Activated naive CD4-positive, alpha-beta T cell treated with anti-CD3 and anti-CD28 coated beads, Interleukin-2, amount 10 ng/mL, durations not matched to agents 7 days and 5 days (primary cell): ENCODE results near the gene RNF44.
"Not testable (repeated sequence)": the region's sequence is repeated elsewhere in the genome, so short reads cannot be mapped to it uniquely, and the experiment has no call there.

Experiments used
- CTCF ChIA-PET: fragments of 350-600 bp; sonication (Branson Sonifier 250); formaldehyde crosslinking; loops from one replicate; lab custom pipeline; 2021; ENCODE audit warnings: antibody characterized with exemption; lab: Charles Lee
- DNase-seq: peaks from one replicate; pipeline ENCODE4 v3.0.0-alpha.2; 2020
- H3K27ac Mint-ChIP-seq: one replicate; pipeline ENCODE4 v1.8.0; 2021; ENCODE audit warnings: mild to moderate bottlenecking, moderate library complexity, mixed read lengths
- H3K27me3 Mint-ChIP-seq: one replicate; pipeline ENCODE4 v1.8.0; 2021; ENCODE audit warnings: mild to moderate bottlenecking, mixed read lengths
- H3K36me3 Mint-ChIP-seq: one replicate; pipeline ENCODE4 v1.8.0; 2021; ENCODE audit warnings: mixed read lengths
- H3K4me1 Mint-ChIP-seq: one replicate; pipeline ENCODE4 v1.8.0; 2021; ENCODE audit warnings: mixed read lengths
- H3K4me3 Mint-ChIP-seq: one replicate; pipeline ENCODE4 v1.8.0; 2021; ENCODE audit warnings: mild to moderate bottlenecking, moderate library complexity, mixed read lengths
- H3K9me3 Mint-ChIP-seq: one replicate; pipeline ENCODE4 v1.8.0; 2021; ENCODE audit warnings: mixed read lengths

Gene RNF44

GRCh38 chr5:176514244-176514950 lies 22.8 kb downstream of the RNF44 start:
- Mint-ChIP-seq H3K36me3 (peaks cover 7% of the 10 kb centered on the region), H3K27ac (no peak overlapping the region), H3K4me1 (peaks cover 6% of the 10 kb centered on the region), H3K9me3 (no peaks in the 10 kb centered on the region), H3K27me3 (no peaks in the 10 kb centered on the region), H3K4me3 (no peak overlapping the region)
- DNase-seq = no peak
- CTCF ChIA-PET = no interaction called here

DNA sequence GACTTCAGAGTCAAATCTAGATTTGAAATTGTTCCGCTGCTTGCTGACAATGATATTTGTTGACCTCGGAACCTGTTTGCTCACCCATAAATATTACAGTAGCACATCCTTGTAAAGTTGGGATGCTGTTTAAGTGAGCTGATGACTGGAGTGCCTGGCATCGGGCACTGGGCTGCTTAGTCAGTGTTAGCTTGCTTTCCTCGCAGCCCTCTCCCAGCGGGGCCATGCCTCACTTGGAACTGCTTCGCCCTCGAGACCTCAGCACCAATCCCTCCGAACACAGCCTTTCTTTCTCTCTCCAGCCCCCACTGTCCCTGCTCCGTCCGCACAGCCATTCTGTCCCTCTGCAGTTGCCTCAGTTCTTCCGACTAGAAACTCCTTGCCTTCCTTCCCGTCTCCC lies 23.4 kb downstream of the RNF44 start:
- Mint-ChIP-seq H3K36me3 (peaks cover 12% of the 10 kb centered on the region), H3K27ac (no peak overlapping the region), H3K9me3 (no peaks in the 10 kb centered on the region), H3K4me1 (peaks cover 6% of the 10 kb centered on the region), H3K4me3 (no peak overlapping the region), H3K27me3 (no peaks in the 10 kb centered on the region)
- DNase-seq = no peak
- CTCF ChIA-PET = no interaction called here

DNA sequence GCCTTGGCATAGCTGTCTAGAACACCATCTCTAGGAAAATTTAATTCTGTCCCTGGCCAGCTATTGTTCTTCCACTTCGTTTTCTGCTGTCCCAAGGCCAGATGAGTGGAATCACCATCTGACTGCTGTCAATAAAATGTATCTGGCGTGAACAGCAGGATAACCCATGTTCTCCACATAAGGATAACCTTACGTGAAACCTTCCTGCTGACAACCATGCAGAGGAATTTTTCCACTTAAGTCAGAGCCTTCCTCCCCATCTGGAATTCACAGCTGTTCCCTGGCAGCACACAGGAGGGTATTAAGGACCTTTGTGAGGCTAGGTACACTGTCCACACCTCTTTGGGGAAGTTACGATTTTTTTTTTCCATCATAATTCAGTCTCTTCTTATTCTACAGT lies 28.6 kb downstream of the RNF44 start:
- peaks cover 43% of the 10 kb centered on the region for H3K36me3 Mint-ChIP-seq
- CTCF ChIA-PET = no interaction called here
- DNase-seq = no peak

DNA sequence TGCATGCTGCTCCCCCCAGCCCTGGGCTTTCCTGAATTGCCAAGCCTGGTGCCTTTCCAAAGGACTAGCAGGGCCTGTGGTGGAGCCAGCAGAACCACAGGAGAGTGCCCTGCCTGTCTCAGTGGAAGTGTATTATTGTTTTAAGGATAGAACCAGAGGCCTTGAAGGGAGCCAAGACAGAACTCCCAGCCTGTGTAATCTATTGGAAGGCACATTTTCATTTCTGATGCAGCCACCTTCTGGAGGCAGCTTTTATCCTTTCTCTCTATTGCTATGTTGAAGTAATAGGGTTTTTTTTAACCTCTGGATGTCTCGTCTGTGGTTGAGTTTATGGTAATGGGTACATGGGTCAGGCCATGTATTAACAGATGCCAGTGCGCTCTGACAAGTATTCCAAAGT lies 29.3 kb downstream of the RNF44 start:
- no peak overlapping the region for H3K4me3 Mint-ChIP-seq
- H3K4me1 Mint-ChIP-seq = peaks cover 2% of the 10 kb centered on the region
- peaks cover 50% of the 10 kb centered on the region for H3K36me3 Mint-ChIP-seq
- H3K27me3 Mint-ChIP-seq = no peaks in the 10 kb centered on the region
- CTCF ChIA-PET = no interaction called here
- H3K9me3 Mint-ChIP-seq = no peaks in the 10 kb centered on the region
- DNase-seq = no peak
- H3K27ac Mint-ChIP-seq = peak overlapping the region; percentile 39

More for the DNA sequence above, 28.6 kb downstream of the RNF44 start:
- Mint-ChIP-seq H3K9me3 (no peaks in the 10 kb centered on the region), H3K4me1 (peaks cover 2% of the 10 kb centered on the region), H3K27ac (no peak overlapping the region), H3K27me3 (no peaks in the 10 kb centered on the region), H3K4me3 (no peak overlapping the region)

DNA sequence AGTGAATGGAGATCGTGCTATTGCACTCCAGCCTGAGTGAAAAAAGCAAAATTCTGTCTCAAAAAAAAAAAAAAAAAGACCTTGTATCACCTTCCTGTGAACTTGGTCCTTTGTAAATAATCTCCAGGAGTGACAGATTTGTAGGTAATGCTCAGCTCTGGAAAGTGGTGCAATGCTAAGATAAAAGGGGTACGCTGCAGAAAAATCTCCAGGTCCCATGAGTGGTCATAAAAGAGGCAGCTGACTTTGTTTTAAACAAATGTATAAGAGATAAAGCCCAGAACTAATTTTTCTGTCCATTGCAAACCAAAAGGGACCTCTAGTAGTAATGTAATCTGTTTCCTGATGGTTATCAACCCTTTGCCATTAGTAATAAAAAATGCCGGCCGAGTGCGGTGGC lies 33.7 kb downstream of the RNF44 start:
- Mint-ChIP-seq H3K36me3 (peaks cover 61% of the 10 kb centered on the region), H3K9me3 (no peaks in the 10 kb centered on the region), H3K4me3 (no peak overlapping the region), H3K27me3 (no peaks in the 10 kb centered on the region), H3K27ac (no peak overlapping the region), H3K4me1 (no peaks in the 10 kb centered on the region)
- CTCF ChIA-PET = no interaction called here
- no peak for DNase-seq

DNA sequence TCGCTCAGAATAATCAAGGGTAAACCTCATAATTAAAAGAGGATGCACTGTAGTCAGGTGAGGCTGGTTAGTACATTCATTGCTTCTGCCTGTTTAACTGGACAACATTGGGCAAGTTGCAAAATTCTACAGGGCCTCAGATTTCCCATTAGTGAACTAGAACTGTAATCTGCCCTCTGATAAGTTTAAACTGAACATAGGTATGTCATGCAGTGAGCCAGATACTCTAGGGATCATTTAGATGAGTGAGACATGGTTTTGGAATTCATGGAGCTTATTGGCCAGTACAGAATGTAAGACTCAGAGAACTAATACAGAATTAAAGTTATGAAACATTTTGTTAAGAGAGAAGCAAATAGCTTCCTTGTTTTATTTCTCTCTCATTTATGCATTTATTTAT lies 35.9 kb downstream of the RNF44 start:
- Mint-ChIP-seq H3K4me3 (no peak overlapping the region), H3K27me3 (no peaks in the 10 kb centered on the region), H3K4me1 (no peaks in the 10 kb centered on the region), H3K27ac (no peak overlapping the region), H3K9me3 (no peaks in the 10 kb centered on the region), H3K36me3 (peaks cover 61% of the 10 kb centered on the region)
- no peak for DNase-seq
- CTCF ChIA-PET = interaction anchor here (1.3 kb wide), 1 partner anchor 12 kb away, joined by 3 read pairs; no protein-coding TSS in a partner anchor

DNA sequence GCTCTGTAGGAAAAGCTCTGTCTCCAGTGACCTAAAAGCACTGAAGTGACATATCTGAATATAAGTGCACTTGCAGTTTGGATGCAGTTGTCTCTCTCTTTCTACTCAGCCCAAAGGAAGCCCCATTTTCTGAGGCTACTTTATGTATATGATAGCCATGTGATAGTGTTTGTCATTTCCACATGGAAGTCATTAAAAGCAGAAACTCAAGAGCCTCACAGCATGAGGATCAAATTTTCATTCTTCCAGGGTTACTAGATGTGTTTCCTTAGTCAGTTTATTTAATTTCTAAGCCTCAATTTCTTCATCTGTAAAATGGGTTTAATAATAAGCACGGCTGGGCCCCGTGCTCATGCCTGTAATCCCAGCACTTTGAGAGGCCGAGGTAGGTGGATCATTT lies 36.7 kb downstream of the RNF44 start:
- peak overlapping the region; percentile 20 for H3K27ac Mint-ChIP-seq

DNA sequence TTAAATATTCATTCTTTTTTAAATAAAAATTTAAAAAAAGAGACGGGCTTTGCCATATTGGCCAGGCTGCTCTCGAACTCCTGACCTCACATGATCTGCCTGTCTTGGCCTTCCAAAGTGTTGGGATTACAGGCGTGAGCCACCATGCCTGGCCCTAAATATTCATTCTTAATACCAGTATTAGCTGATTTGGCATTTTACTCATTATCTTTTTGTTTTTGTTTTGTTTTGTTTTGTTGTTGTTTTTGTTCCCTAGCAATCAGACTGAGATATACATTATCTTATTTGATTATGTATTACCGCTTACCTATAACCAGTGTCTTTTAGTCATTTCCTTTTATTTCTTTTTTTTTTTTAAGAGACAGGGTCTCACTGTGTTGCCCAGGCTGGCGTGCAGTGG lies 37.9 kb downstream of the RNF44 start:
- Mint-ChIP-seq H3K4me1 (no peaks in the 10 kb centered on the region), H3K36me3 (peaks cover 61% of the 10 kb centered on the region), H3K9me3 (no peaks in the 10 kb centered on the region), H3K4me3 (no peak overlapping the region), H3K27ac (peak overlapping the region; percentile 52), H3K27me3 (no peaks in the 10 kb centered on the region)
- CTCF ChIA-PET = no interaction called here
- no peak for DNase-seq

More for the DNA sequence above, 36.7 kb downstream of the RNF44 start:
- H3K9me3 Mint-ChIP-seq = no peaks in the 10 kb centered on the region
- H3K27me3 Mint-ChIP-seq = no peaks in the 10 kb centered on the region
- no peaks in the 10 kb centered on the region for H3K4me1 Mint-ChIP-seq
- no peak overlapping the region for H3K4me3 Mint-ChIP-seq
- H3K36me3 Mint-ChIP-seq = peaks cover 62% of the 10 kb centered on the region
- no peak for DNase-seq
- CTCF ChIA-PET = interaction anchor here (0.6 to 1.3 kb wide), 2 partner anchors 11 to 104 kb away, joined by 3 read pairs; no protein-coding TSS in a partner anchor

- no peak for DNase-seq
- H3K4me3 Mint-ChIP-seq = no peak overlapping the region
- H3K9me3 Mint-ChIP-seq = no peaks in the 10 kb centered on the region
- H3K36me3 Mint-ChIP-seq = peaks cover 63% of the 10 kb centered on the region
- H3K27me3 Mint-ChIP-seq = no peaks in the 10 kb centered on the region
- CTCF ChIA-PET = no interaction called here
- H3K27ac Mint-ChIP-seq = no peak overlapping the region
- peaks cover 3% of the 10 kb centered on the region for H3K4me1 Mint-ChIP-seq
Measured at GRCh38 chr5:176497852-176498251, 39.4 kb downstream of the RNF44 start.

- peaks cover 32% of the 10 kb centered on the region for H3K4me1 Mint-ChIP-seq
- H3K36me3 Mint-ChIP-seq = peaks cover 69% of the 10 kb centered on the region
- no peaks in the 10 kb centered on the region for H3K27me3 Mint-ChIP-seq
- CTCF ChIA-PET = no interaction called here
- H3K9me3 Mint-ChIP-seq = no peaks in the 10 kb centered on the region
- H3K27ac Mint-ChIP-seq = peak overlapping the region; percentile 4
- DNase-seq = no peak
- no peak overlapping the region for H3K4me3 Mint-ChIP-seq
Measured at GRCh38 chr5:176492431-176492830, 44.8 kb downstream of the RNF44 start.

- Mint-ChIP-seq H3K36me3 (peaks cover 70% of the 10 kb centered on the region), H3K27me3 (no peaks in the 10 kb centered on the region), H3K9me3 (no peaks in the 10 kb centered on the region), H3K4me1 (peaks cover 37% of the 10 kb centered on the region), H3K4me3 (no peak overlapping the region), H3K27ac (no peak overlapping the region)
- CTCF ChIA-PET = no interaction called here
- DNase-seq = no peak
Measured at GRCh38 chr5:176491901-176492300, 45.3 kb downstream of the RNF44 start.

DNA sequence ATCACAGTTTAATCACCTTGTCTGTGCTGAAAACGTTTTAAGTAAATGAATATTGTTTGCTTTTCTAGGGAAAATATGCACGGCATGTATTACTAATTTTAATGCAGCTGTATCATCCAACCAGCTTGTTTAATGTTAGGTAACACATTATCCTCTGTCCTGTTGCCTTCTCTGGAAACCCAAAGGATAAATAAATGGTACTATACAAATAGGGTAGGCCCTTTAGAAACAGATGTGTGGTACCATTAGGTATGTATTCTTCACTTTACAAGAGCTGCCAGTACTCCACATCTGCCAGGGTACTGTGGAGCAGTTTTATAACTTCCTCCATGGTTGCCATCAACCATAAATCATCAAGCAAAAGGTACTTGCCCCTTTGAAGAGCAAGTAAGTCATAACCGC lies 46.1 kb downstream of the RNF44 start:
- no peaks in the 10 kb centered on the region for H3K9me3 Mint-ChIP-seq
- H3K27me3 Mint-ChIP-seq = no peaks in the 10 kb centered on the region
- H3K36me3 Mint-ChIP-seq = peaks cover 72% of the 10 kb centered on the region
- peak overlapping the region; percentile 46 for H3K27ac Mint-ChIP-seq
- DNase-seq = no peak
- CTCF ChIA-PET = no interaction called here
- H3K4me1 Mint-ChIP-seq = peaks cover 43% of the 10 kb centered on the region
- H3K4me3 Mint-ChIP-seq = no peak overlapping the region

DNA sequence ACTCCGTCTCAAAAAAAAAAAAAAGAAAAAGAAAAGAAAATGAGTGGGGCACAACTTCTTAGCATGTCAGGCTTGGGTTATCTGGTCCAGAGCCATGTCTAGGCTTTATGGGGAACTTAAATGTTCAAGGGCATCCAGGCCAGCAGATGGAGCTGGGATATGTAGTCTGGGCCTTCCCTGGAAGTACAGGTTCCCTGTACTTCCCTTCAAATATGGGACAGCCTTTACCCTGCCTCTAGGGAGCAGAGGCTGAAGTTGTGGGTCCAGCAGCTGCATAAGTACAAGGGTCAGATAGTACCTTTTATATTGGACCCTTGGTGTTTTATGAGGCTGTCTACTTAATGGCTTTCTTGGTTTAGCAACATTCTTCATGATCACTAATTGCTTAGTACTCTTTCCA lies 46.9 kb downstream of the RNF44 start:
- Mint-ChIP-seq H3K4me1 (peaks cover 46% of the 10 kb centered on the region), H3K27ac (peak overlapping the region; percentile 34), H3K36me3 (peaks cover 69% of the 10 kb centered on the region), H3K4me3 (no peak overlapping the region), H3K9me3 (no peaks in the 10 kb centered on the region), H3K27me3 (no peaks in the 10 kb centered on the region)
- CTCF ChIA-PET = no interaction called here
- DNase-seq = no peak

DNA sequence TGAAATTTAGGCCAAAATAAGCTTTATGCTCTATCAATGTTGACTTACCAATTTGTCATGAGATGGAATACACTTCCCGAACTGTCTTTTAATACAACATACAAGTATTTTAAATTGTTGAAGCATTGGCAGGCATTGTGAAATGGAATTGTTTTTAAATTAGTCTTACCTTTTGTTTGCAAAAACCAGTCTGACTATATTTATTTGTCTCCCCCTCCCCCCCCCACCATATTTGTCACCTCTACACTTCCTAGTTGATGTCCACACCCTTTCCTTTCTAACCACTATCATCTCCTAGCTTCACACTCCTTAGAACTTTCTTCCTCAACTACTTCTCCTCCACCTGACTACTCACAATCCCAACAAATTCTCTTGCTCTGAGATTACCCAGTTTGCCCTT lies 48.1 kb downstream of the RNF44 start:
- H3K9me3 Mint-ChIP-seq = no peaks in the 10 kb centered on the region
- H3K27ac Mint-ChIP-seq = peak overlapping the region; percentile 85
- no peaks in the 10 kb centered on the region for H3K27me3 Mint-ChIP-seq
- peak overlapping the region; percentile 40 for H3K4me3 Mint-ChIP-seq
- DNase-seq = no peak
- H3K4me1 Mint-ChIP-seq = peaks cover 56% of the 10 kb centered on the region
- CTCF ChIA-PET = interaction anchor here (0.6 kb wide), 1 partner anchor 26 kb away, joined by 4 read pairs; no protein-coding TSS in a partner anchor
- H3K36me3 Mint-ChIP-seq = peaks cover 72% of the 10 kb centered on the region

DNA sequence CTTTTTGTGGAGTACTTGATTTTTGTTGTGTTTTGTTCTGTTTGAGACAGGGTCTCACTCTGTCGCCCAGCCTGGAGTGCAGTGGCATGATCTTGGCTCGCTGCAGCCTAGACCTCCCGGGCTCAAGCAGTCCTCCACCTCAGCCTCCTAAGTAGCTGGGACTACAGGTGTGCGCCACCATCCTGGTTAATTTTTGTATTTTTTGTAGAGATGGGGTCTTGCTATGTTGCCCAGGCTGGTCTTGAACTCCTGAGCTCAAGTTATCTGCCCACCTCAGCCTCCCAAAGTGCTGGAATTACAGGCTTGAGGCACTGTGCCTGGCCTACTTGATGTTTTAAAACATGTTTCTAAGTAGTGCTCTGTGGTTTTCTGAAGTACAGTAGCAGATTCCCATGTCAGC lies 50.0 kb downstream of the RNF44 start:
- CTCF ChIA-PET, H3K27me3 Mint-ChIP-seq, H3K4me3 Mint-ChIP-seq, DNase-seq, H3K9me3 Mint-ChIP-seq: not testable (repeated sequence)
- Mint-ChIP-seq H3K4me1 (peaks cover 66% of the 10 kb centered on the region), H3K36me3 (peaks cover 68% of the 10 kb centered on the region), H3K27ac (peak overlapping the region; percentile 20)
